HG03575 (cell line): ENCODE results near the gene NEDD8.

Experiments used
- ATAC-seq: cut with Tn5 transposase; IDR thresholded peaks from one replicate; pipeline ENCODE4 v1.9.1; 2021; ENCODE audit not compliant: unreplicated experiment, insufficient number of reproducible peaks, low FRiP score; ENCODE audit errors: extremely low read depth

The NEDD8 gene

GRCh38 chr14:24171422-24172260 is 60.5 kb downstream of the NEDD8 start, which contains the start of gene REC8:
Gene REC8 (plus strand): TSS chr14:24172080. CDS start chr14:24172553, 473 bp downstream.
- peak; percentile 30 for ATAC-seq

GRCh38 chr14:24167469-24168114 is 64.6 kb downstream of the NEDD8 start:
- ATAC-seq, result no peak
